GM23338 (cell line): ENCODE results near the gene ADAMTS15. TPM values are rescaled to one million over a fixed set of nuclear protein-coding genes. Genes with fewer than 3 reads are reported as not detected.

ENCODE experiments used
- ATAC-seq: fragments of 200-7000 bp; cut with Tn5 transposase; 3 replicates; pipeline ENCODE4 v1.9.1; 2020
- DNase-seq: peaks from one replicate; pipeline ENCODE4 v3.0.0-alpha.2; 2015; ENCODE audit warnings: low spot score
- H2AFZ ChIP-seq: fragments of 200-600 bp; sonication (generic); 2 replicates; pipeline ENCODE4 v1.8.0; 2016; ENCODE audit warnings: antibody characterized with exemption, mild to moderate bottlenecking, moderate library complexity
- H3F3A ChIP-seq: fragments of 200-600 bp; sonication (generic); replicated peaks from 2 replicates; pipeline ENCODE4 v1.8.0; 2017; ENCODE audit warnings: antibody characterized with exemption, mixed run types, low read depth
- H3K27ac ChIP-seq: fragments of 200-600 bp; sonication (generic); 2 replicates; pipeline ENCODE4 v1.6.1; 2016; ENCODE audit warnings: low read depth
- H3K27me3 ChIP-seq: fragments of 200-600 bp; sonication (generic); 2 replicates; pipeline ENCODE4 v1.8.0; 2016; ENCODE audit warnings: mild to moderate bottlenecking, mixed run types, moderate library complexity; ENCODE audit not compliant: insufficient read depth
- H3K36me3 ChIP-seq: fragments of 200-600 bp; sonication (generic); 2 replicates; pipeline ENCODE4 v1.8.0; 2016; ENCODE audit warnings: mild to moderate bottlenecking; ENCODE audit not compliant: insufficient read depth
- H3K4me1 ChIP-seq: fragments of 200-600 bp; sonication (generic); 2 replicates; pipeline ENCODE4 v1.8.0; 2016; ENCODE audit warnings: mild to moderate bottlenecking, moderate library complexity; ENCODE audit not compliant: insufficient read depth
- H3K4me2 ChIP-seq: fragments of 200-600 bp; sonication (generic); 2 replicates; pipeline ENCODE4 v1.7.1; 2017; ENCODE audit warnings: mixed run types
- H3K4me3 ChIP-seq: fragments of 200-600 bp; sonication (generic); 2 replicates; pipeline ENCODE4 v1.6.1; 2016; ENCODE audit warnings: mixed run types
- H3K79me2 ChIP-seq: fragments of 200-600 bp; sonication (generic); replicated peaks from 2 replicates; pipeline ENCODE4 v1.8.0; 2017; ENCODE audit warnings: mild to moderate bottlenecking; ENCODE audit not compliant: insufficient read depth
- H3K9me2 ChIP-seq: fragments of 200-600 bp; sonication (generic); 2 replicates; pipeline ENCODE4 v1.8.0; 2017; ENCODE audit not compliant: insufficient read depth
- H4K20me1 ChIP-seq: fragments of 200-600 bp; sonication (generic); replicated peaks from 2 replicates; pipeline ENCODE4 v1.8.0; 2017; ENCODE audit warnings: mild to moderate bottlenecking; ENCODE audit not compliant: insufficient read depth
- H3K27ac Mint-ChIP-seq: 2 replicates; pipeline ENCODE4 v1.8.0; 2020; ENCODE audit warnings: inconsistent platforms, mild to moderate bottlenecking, moderate library complexity, mixed read lengths
- H3K27me3 Mint-ChIP-seq: 3 replicates; pipeline ENCODE4 v1.8.0; 2022; ENCODE audit warnings: low read depth, mild to moderate bottlenecking, moderate library complexity, mixed read lengths, inconsistent platforms; ENCODE audit not compliant: insufficient read depth, poor library complexity
- H3K36me3 Mint-ChIP-seq: 3 replicates; pipeline ENCODE4 v1.8.0; 2021; ENCODE audit warnings: low read depth, mild to moderate bottlenecking, inconsistent platforms, moderate library complexity, mixed read lengths
- H3K4me1 Mint-ChIP-seq: 3 replicates; pipeline ENCODE4 v1.8.0; 2020; ENCODE audit warnings: mild to moderate bottlenecking, inconsistent platforms, mixed read lengths
- H3K4me3 Mint-ChIP-seq: 3 replicates; pipeline ENCODE4 v1.8.0; 2021; ENCODE audit warnings: moderate library complexity, mild to moderate bottlenecking, inconsistent platforms, mixed read lengths
- H3K9me3 Mint-ChIP-seq: 3 replicates; pipeline ENCODE4 v1.8.0; 2020; ENCODE audit warnings: moderate library complexity, mild to moderate bottlenecking, inconsistent platforms, mixed read lengths
- EZH2 ChIP-seq: fragments of 200-600 bp; sonication (generic); IDR thresholded peaks from one replicate; pipeline ENCODE4 v1.8.0; 2017; ENCODE audit warnings: antibody characterized with exemption, mild to moderate bottlenecking, low read depth; ENCODE audit not compliant: unreplicated experiment
- NANOG ChIP-seq: IDR thresholded peaks from 2 replicates; pipeline ENCODE4 v1.6.1; 2016; ENCODE audit warnings: antibody characterized with exemption, borderline replicate concordance
- ZNF114 ChIP-seq: fragments of 250-450 bp; sonication (Bioruptor Pico); IDR thresholded peaks from 2 replicates; pipeline ENCODE4 v1.5.0; 2020; ENCODE audit warnings: mild to moderate bottlenecking, moderate library complexity
- polyA plus RNA-seq: library from polyadenylated mRNA; unstranded; fragments of >200 nt; fragmentation: Nextera tagmentation; extraction: Ambion mirVana; gene quantifications from 2 replicates; pipeline ENCODE4 v1.2.1, GENCODE V29; 2016
- total RNA-seq: library from RNA; depleted of rRNA; stranded (reverse); fragments of >200 nt; shearing (Covaris generic); gene quantifications from 2 replicates; pipeline ENCODE4 v1.2.3, GENCODE V29; 2014
- TF ChIP-seq, protein P1 (sequence below), 2 experiments: fragments of 200-600 bp in 1 of 2; sonication (generic) in 1 of 2; conservative IDR thresholded peaks; 2 replicates each; pipeline versions ENCODE4 v1.5.1 to v1.6.1; 2016 to 2017; ENCODE audit warnings: antibody characterized with exemption in 2 of 2, low read depth in 2 of 2, mild to moderate bottlenecking in 2 of 2, moderate library complexity in 1 of 2

The ADAMTS15 gene
- total and polyA plus RNA-seq, 2 experiments from 2014 or later: 0.42 to 5.6 TPM

- H2AFZ ChIP-seq: peak within 1 kb of the TSS; percentile 91
Observed at GRCh38 chr11:130428316-130429119, 19.9 kb upstream of the ADAMTS15 start, which contains the start of gene ADAMTS8. ADAMTS8 (minus strand) TSS chr11:130428609; CDS start chr11:130428286, 323 bp downstream.

DNA sequence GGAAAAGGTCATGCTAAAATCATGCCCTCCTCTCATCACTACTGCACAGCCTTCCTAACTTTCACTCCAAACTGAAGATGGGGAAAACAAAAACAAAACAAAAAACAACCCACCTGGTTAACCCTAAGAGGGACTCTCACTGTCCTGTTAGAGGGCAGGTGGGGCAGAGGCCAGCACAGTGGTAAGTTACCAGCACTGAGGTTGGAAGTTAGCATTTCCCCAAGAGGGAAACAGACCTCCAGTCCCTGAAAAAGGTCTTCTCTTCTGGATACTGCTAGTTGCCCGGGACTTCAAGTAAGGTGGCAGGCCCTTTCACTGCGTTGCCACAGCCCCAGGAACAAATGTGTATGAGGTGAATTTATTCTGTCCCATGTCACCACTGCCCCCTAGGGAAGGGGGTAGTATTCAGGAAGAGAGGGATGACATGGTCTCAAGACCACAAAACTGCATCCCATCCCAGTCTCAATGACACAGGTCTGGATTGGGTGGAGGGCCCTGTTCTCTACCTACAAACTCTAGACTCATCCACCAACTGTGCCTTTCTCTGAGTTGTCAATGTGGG lies 19.2 kb upstream of the ADAMTS15 start:
- Histone ChIP-seq H3K4me3 (peak overlapping the region; percentile 66), H3K27me3 (peaks cover 44% of the 10 kb centered on the region)

More at GRCh38 chr11:130428316-130429119, 19.9 kb upstream of the ADAMTS15 start, which contains the start of gene ADAMTS8:
- H3F3A ChIP-seq: peaks cover 15% of the 10 kb centered on the region
- no peaks in the 10 kb centered on the region for H4K20me1 ChIP-seq
- DNase-seq (peak; percentile 62), ATAC-seq (peak; percentile 26)
- Mint-ChIP-seq H3K4me1 (peaks cover 26% of the 10 kb centered on the region), H3K4me3 (peak within 1 kb of the TSS; percentile 76), H3K36me3 (peaks cover 9% of the 10 kb centered on the region; the same call in 2 of the 3 replicates), H3K27me3 (peaks cover 50% of the 10 kb centered on the region), H3K27ac (no peak within 1 kb of the TSS), H3K9me3 (no peaks in the 10 kb centered on the region)
- H3K9me2 ChIP-seq: no peaks in the 10 kb centered on the region
- H3K79me2 ChIP-seq: no peaks in the 10 kb centered on the region
- H3K27me3 ChIP-seq: peaks cover 44% of the 10 kb centered on the region
- no peaks in the 10 kb centered on the region for H3K36me3 ChIP-seq
- peak within 1 kb of the TSS; percentile 90 for H3K4me2 ChIP-seq
- H3K27ac ChIP-seq: no peak within 1 kb of the TSS
- peaks cover 18% of the 10 kb centered on the region; the same call in 1 of the 2 replicates for H3K4me1 ChIP-seq
- peak within 1 kb of the TSS; percentile 66 for H3K4me3 ChIP-seq
- peak; percentile 12 for TF ChIP-seq EZH2
- TF ChIP-seq ZNF114 (CRISPR knock-in tag): no peak
- no peak for TF ChIP-seq NANOG

More for the DNA sequence above, 19.2 kb upstream of the ADAMTS15 start:
- peak overlapping the region; percentile 90 for H3K4me2 ChIP-seq
- H4K20me1 ChIP-seq: no peaks in the 10 kb centered on the region
- peaks cover 18% of the 10 kb centered on the region; the same call in 1 of the 2 replicates for H3K4me1 ChIP-seq
- no peaks in the 10 kb centered on the region for H3K9me2 ChIP-seq
- peak overlapping the region; percentile 76 for H3K4me3 Mint-ChIP-seq
- peaks cover 49% of the 10 kb centered on the region for H3K27me3 Mint-ChIP-seq
- H3K9me3 Mint-ChIP-seq: no peaks in the 10 kb centered on the region
- ATAC-seq: no peak
- H3K79me2 ChIP-seq: no peaks in the 10 kb centered on the region
- H3K36me3 Mint-ChIP-seq: peaks cover 8% of the 10 kb centered on the region; the same call in 2 of the 3 replicates
- DNase-seq: peak; percentile 41
- no peaks in the 10 kb centered on the region for H3K36me3 ChIP-seq
- H3K27ac Mint-ChIP-seq: no peak overlapping the region
- peaks cover 15% of the 10 kb centered on the region for H3F3A ChIP-seq
- H2AFZ ChIP-seq: peak overlapping the region; percentile 91
- H3K4me1 Mint-ChIP-seq: peaks cover 26% of the 10 kb centered on the region
- TF ChIP-seq, protein P1, sequence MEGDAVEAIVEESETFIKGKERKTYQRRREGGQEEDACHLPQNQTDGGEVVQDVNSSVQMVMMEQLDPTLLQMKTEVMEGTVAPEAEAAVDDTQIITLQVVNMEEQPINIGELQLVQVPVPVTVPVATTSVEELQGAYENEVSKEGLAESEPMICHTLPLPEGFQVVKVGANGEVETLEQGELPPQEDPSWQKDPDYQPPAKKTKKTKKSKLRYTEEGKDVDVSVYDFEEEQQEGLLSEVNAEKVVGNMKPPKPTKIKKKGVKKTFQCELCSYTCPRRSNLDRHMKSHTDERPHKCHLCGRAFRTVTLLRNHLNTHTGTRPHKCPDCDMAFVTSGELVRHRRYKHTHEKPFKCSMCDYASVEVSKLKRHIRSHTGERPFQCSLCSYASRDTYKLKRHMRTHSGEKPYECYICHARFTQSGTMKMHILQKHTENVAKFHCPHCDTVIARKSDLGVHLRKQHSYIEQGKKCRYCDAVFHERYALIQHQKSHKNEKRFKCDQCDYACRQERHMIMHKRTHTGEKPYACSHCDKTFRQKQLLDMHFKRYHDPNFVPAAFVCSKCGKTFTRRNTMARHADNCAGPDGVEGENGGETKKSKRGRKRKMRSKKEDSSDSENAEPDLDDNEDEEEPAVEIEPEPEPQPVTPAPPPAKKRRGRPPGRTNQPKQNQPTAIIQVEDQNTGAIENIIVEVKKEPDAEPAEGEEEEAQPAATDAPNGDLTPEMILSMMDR (conservative IDR thresholded peaks at IDR 0.05; ENCODE audit: low read depth in 2 of 2): peak in 1 of 2 experiments; percentile 62; a peak in 3 of 4 replicates
- TF ChIP-seq EZH2: no peak
- no peak overlapping the region for H3K27ac ChIP-seq
